H9 (cell line): ENCODE results near the gene KIR3DL2. TPM values are rescaled to one million over a fixed set of nuclear protein-coding genes. Genes with fewer than 3 reads are reported as not detected.

Source experiments
- DNase-seq: peaks from one replicate; pipeline ENCODE4 v3.0.0-alpha.2; 2017
- H2AFZ ChIP-seq: one replicate; pipeline ENCODE4 v1.6.1; 2013; ENCODE audit warnings: mild to moderate bottlenecking, low read length, control low read depth, moderate library complexity
- H2AK5ac ChIP-seq: 2 replicates; pipeline ENCODE4 v1.6.1; 2013; ENCODE audit warnings: low read length, control low read depth, mixed read lengths; ENCODE audit not compliant: insufficient read length
- H2BK120ac ChIP-seq: one replicate; pipeline ENCODE4 v1.6.1; 2013; ENCODE audit warnings: low read depth, mild to moderate bottlenecking, low read length, control low read depth, inconsistent platforms; ENCODE audit not compliant: poor library complexity, severe bottlenecking
- H2BK12ac ChIP-seq: 2 replicates; pipeline ENCODE4 v1.6.1; 2013; ENCODE audit warnings: low read length, control low read depth, mixed read lengths, low read depth; ENCODE audit not compliant: insufficient read length
- H2BK15ac ChIP-seq: 2 replicates; pipeline ENCODE4 v1.6.1; 2013; ENCODE audit warnings: low read depth, low read length, control low read depth
- H2BK20ac ChIP-seq: one replicate; pipeline ENCODE4 v1.6.1; 2013; ENCODE audit warnings: low read depth, mild to moderate bottlenecking, low read length, control low read depth, inconsistent platforms; ENCODE audit not compliant: poor library complexity, severe bottlenecking
- H2BK5ac ChIP-seq: 2 replicates; pipeline ENCODE4 v1.6.1; 2013; ENCODE audit warnings: low read length, control low read depth, mixed read lengths; ENCODE audit not compliant: insufficient read length
- H3K14ac ChIP-seq: 2 replicates; pipeline ENCODE4 v1.6.1; 2013; ENCODE audit warnings: low read length, control low read depth; ENCODE audit not compliant: insufficient read depth
- H3K18ac ChIP-seq: 2 replicates; pipeline ENCODE4 v1.6.1; 2013; ENCODE audit warnings: low read depth, mild to moderate bottlenecking, mixed read lengths, low read length, control low read depth; ENCODE audit not compliant: insufficient read length
- H3K23ac ChIP-seq: 2 replicates; pipeline ENCODE4 v1.6.1; 2013; ENCODE audit warnings: low read length, control low read depth, mixed read lengths, low read depth; ENCODE audit not compliant: insufficient read length
- H3K23me2 ChIP-seq: 2 replicates; pipeline ENCODE4 v1.6.1; 2013; ENCODE audit warnings: low read depth, mild to moderate bottlenecking, mixed read lengths, low read length, control low read depth; ENCODE audit not compliant: insufficient read length, poor library complexity, severe bottlenecking
- H3K27ac ChIP-seq: 2 replicates; pipeline ENCODE4 v1.5.1; 2013; ENCODE audit warnings: low read length, control low read depth, mixed read lengths, low read depth; ENCODE audit not compliant: insufficient read length
- H3K27me3 ChIP-seq: 2 replicates; pipeline ENCODE4 v1.6.1; 2013; ENCODE audit warnings: low read length, control low read depth, inconsistent platforms; ENCODE audit not compliant: insufficient read depth
- H3K4ac ChIP-seq: 2 replicates; pipeline ENCODE4 v1.6.1; 2013; ENCODE audit warnings: low read depth, mild to moderate bottlenecking, control low read depth, inconsistent platforms, low read length, moderate library complexity
- H3K4me1 ChIP-seq: 2 replicates; pipeline ENCODE4 v1.6.1; 2013; ENCODE audit warnings: low read length, control low read depth, inconsistent platforms; ENCODE audit not compliant: insufficient read depth
- H3K4me2 ChIP-seq: 2 replicates; pipeline ENCODE4 v1.6.1; 2013; ENCODE audit warnings: low read length, control low read depth, mixed read lengths; ENCODE audit not compliant: insufficient read length, insufficient read depth
- H3K56ac ChIP-seq: 2 replicates; pipeline ENCODE4 v1.6.1; 2013; ENCODE audit warnings: low read depth, mild to moderate bottlenecking, mixed read lengths, low read length, control low read depth; ENCODE audit not compliant: insufficient read length
- H3K79me1 ChIP-seq: 2 replicates; pipeline ENCODE4 v1.6.1; 2013; ENCODE audit warnings: low read depth, mild to moderate bottlenecking, moderate library complexity, low read length, control low read depth, inconsistent platforms; ENCODE audit not compliant: insufficient read depth, poor library complexity, severe bottlenecking
- H3K79me2 ChIP-seq: 2 replicates; pipeline ENCODE4 v1.6.1; 2013; ENCODE audit warnings: low read length, control low read depth, inconsistent platforms; ENCODE audit not compliant: insufficient read depth
- H3K9ac ChIP-seq: 2 replicates; pipeline ENCODE4 v1.6.1; 2013; ENCODE audit warnings: low read length, control low read depth, mixed read lengths; ENCODE audit not compliant: insufficient read length; ENCODE audit errors: extremely low read depth
- H3K9me3 ChIP-seq: one replicate; pipeline ENCODE4 v1.6.1; 2013; ENCODE audit warnings: low read depth, low read length, inconsistent platforms; ENCODE audit not compliant: control insufficient read depth
- H3T11ph ChIP-seq: one replicate; pipeline ENCODE4 v1.6.1; 2013; ENCODE audit warnings: mild to moderate bottlenecking, low read length, control low read depth, inconsistent platforms
- H4K20me1 ChIP-seq: one replicate; pipeline ENCODE4 v1.6.1; 2013; ENCODE audit not compliant: control insufficient read depth, insufficient read length, insufficient read depth
- H4K5ac ChIP-seq: 2 replicates; pipeline ENCODE4 v1.6.1; 2013; ENCODE audit warnings: low read depth, mild to moderate bottlenecking, mixed read lengths, low read length, control low read depth; ENCODE audit not compliant: insufficient read length
- H4K8ac ChIP-seq: replicated peaks from 2 replicates; pipeline ENCODE4 v1.6.1; 2013; ENCODE audit warnings: low read length, control low read depth, mixed read lengths, low read depth; ENCODE audit not compliant: insufficient read length
- H4K91ac ChIP-seq: 2 replicates; pipeline ENCODE4 v1.6.1; 2013; ENCODE audit warnings: low read depth, mild to moderate bottlenecking, moderate library complexity, mixed read lengths, low read length, control low read depth; ENCODE audit not compliant: insufficient read length
- H3K27ac Mint-ChIP-seq, 3 experiments: 2 replicates in 2 of 3; 3 replicates in 1 of 3; pipeline ENCODE4 v1.8.0; 2020 to 2021; ENCODE audit warnings: mixed read lengths in 3 of 3, mild to moderate bottlenecking in 1 of 3, moderate library complexity in 1 of 3
- H3K27me3 Mint-ChIP-seq: 2 replicates; pipeline ENCODE4 v1.8.0; 2021; ENCODE audit warnings: low read depth, mild to moderate bottlenecking, moderate library complexity, mixed read lengths
- H3K36me3 Mint-ChIP-seq, 3 experiments: 2 replicates in 2 of 3; 3 replicates in 1 of 3; pipeline ENCODE4 v1.8.0; 2020 to 2021; ENCODE audit warnings: low read depth in 3 of 3, mixed read lengths in 3 of 3; ENCODE audit not compliant: insufficient read depth in 1 of 3
- H3K4me1 Mint-ChIP-seq, 2 experiments: 2 replicates each; pipeline ENCODE4 v1.8.0; 2020; ENCODE audit warnings: mixed read lengths in 2 of 2
- H3K4me3 Mint-ChIP-seq, 2 experiments: 2 replicates in 1 of 2; 3 replicates in 1 of 2; pipeline ENCODE4 v1.8.0; 2020 to 2021; ENCODE audit warnings: mild to moderate bottlenecking in 2 of 2, mixed read lengths in 2 of 2, moderate library complexity in 1 of 2
- H3K9me3 Mint-ChIP-seq, 2 experiments: 2 replicates in 1 of 2; 3 replicates in 1 of 2; pipeline ENCODE4 v1.8.0; 2020; ENCODE audit warnings: mild to moderate bottlenecking in 2 of 2, mixed read lengths in 2 of 2, moderate library complexity in 1 of 2
- CTCF ChIP-seq: fragments of 200-600 bp; sonication (generic); conservative IDR thresholded peaks from 3 replicates; pipeline ENCODE4 v1.8.0; 2021; ENCODE audit warnings: antibody characterized with exemption, mild to moderate bottlenecking
- WGBS: extraction: QIAGEN DNeasy Blood & Tissue Kit; methylation state at CpG from one replicate; pipeline ENCODE4 v1.1.7; 2013; ENCODE audit warnings: missing lambda C conversion rate, low lambda C conversion rate, mixed read lengths; ENCODE audit not compliant: insufficient read length; ENCODE audit errors: extremely low coverage; 5-methylcytosine and 5-hydroxymethylcytosine counted together
- total RNA-seq: library from RNA; stranded (reverse); gene quantifications from 2 replicates; pipeline ENCODE4 v1.2.1, GENCODE V29; 2021

KIR3DL2 gene
- total RNA-seq, 1 experiment from 2014 or later, result not detected

- Histone ChIP-seq H3K4ac (no peak overlapping the region), H3K27ac (no peak overlapping the region), H2BK5ac (no peak overlapping the region), H3K9me3 (no peaks in the 10 kb centered on the region), H3K79me2 (no peaks in the 10 kb centered on the region), H3K14ac (no peak overlapping the region), H3T11ph (no peak overlapping the region), H3K23ac (no peak overlapping the region), H3K56ac (no peak overlapping the region), H2BK120ac (no peak overlapping the region), H3K4me2 (peak overlapping the region; percentile 18), H3K18ac (no peak overlapping the region), H4K91ac (no peak overlapping the region), H4K8ac (no peak overlapping the region), H2BK20ac (no peak overlapping the region), H3K23me2 (no peaks in the 10 kb centered on the region), H2BK12ac (peak overlapping the region; percentile 45), H2AFZ (no peak overlapping the region), H4K5ac (no peak overlapping the region), H3K9ac (no peak overlapping the region), H3K27me3 (no peaks in the 10 kb centered on the region), H2BK15ac (no peak overlapping the region), H2AK5ac (peak overlapping the region; percentile 6), H3K4me1 (no peaks in the 10 kb centered on the region; the same call in 1 of the 2 replicates), H4K20me1 (no peaks in the 10 kb centered on the region), H3K79me1 (no peaks in the 10 kb centered on the region)
- Mint-ChIP-seq H3K9me3 (peaks cover 9 to 93% of the 10 kb centered on the region in 2 experiments), H3K27ac (no peak overlapping the region; a peak in 1 of 7 replicates), H3K27me3 (peaks cover 3% of the 10 kb centered on the region; the same call in 1 of the 2 replicates), H3K4me3 (no peak overlapping the region), H3K4me1 (peaks cover 0 to 18% of the 10 kb centered on the region in 2 experiments; a peak in 2 of 4 replicates), H3K36me3 (peaks cover 0 to 5% (median 0%) of the 10 kb centered on the region in 3 experiments; a peak in 2 of 7 replicates)
- DNase-seq, result no peak
- no CpG with 5 or more reads among the region's 11 CpGs for WGBS
- TF ChIP-seq CTCF, result no peak
These were observed 39.3 kb downstream of the KIR3DL2 start for GRCh38 chr19:54889566-54889965.
